A673 (cell line): ENCODE data around the gene PHF20.
"Not testable (repeated sequence)": the region's sequence is repeated elsewhere in the genome, so short reads cannot be mapped to it uniquely, and the experiment has no call there.

Source experiments
- CTCF ChIP-seq: fragments of 300-800, 200-600 bp; sonication (generic); conservative IDR thresholded peaks from 2 replicates; pipeline ENCODE4 v1.5.1; 2017; ENCODE audit warnings: low read depth, mild to moderate bottlenecking, antibody characterized with exemption, low read length, moderate library complexity, mixed read lengths
- EZH2 ChIP-seq: fragments of 200-600 bp; sonication (generic); IDR thresholded peaks from 2 replicates; pipeline ENCODE4 v1.6.1; 2017; ENCODE audit warnings: borderline replicate concordance, low read depth, mild to moderate bottlenecking, mixed read lengths, antibody characterized with exemption, low read length; ENCODE audit not compliant: poor library complexity, severe bottlenecking

- not testable (repeated sequence) for TF ChIP-seq CTCF, EZH2
Observed at GRCh38 chr20:35996492-35996891, 224.7 kb downstream of the PHF20 start.
